ENCODE results near the gene SLC35F6.
"Not testable (repeated sequence)": the region's sequence is repeated elsewhere in the genome, so short reads cannot be mapped to it uniquely, and the experiment has no call there.

The SLC35F6 gene

DNA sequence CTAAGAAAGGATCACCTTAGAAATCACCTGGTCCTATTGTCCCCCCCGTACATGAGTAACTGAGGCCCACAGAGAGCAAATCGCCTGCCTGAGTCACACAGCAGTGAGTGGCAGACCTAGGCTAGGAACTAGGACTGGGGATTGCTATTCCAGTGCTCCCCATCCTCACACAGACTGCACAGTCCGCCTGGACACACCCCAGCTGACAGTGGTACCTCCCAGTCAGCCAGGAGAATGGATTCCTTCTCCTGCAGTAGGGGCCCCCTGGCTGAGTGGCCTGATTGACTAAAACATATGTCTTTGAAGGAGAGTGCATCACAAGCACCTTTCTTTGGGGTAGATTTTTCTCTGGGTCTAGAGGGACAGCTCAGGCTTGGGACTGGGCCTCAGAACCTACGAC is 32.4 kb upstream of the SLC35F6 start:
- DNase-seq: peak; percentile 21

DNA sequence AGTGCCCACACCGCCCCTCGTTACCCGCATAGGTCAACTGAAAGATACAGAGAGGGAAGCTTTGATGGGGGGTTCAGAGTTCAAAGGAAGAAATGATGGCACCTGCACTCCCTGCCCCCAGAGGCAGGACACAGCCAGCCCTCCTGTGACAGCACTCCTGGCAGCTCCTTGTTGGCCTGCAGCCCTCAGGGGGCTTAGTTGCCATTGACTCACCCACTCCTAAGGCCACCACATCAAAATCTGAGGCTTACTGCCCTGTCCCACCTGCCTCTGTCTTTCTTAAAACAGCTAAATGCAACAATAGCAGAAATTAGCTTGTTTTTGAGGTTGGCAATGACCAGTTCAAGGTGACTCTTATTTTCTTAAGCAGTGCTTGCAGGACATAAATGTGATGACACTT is 31.6 kb upstream of the SLC35F6 start:
- DNase-seq: peak; percentile 7

DNA sequence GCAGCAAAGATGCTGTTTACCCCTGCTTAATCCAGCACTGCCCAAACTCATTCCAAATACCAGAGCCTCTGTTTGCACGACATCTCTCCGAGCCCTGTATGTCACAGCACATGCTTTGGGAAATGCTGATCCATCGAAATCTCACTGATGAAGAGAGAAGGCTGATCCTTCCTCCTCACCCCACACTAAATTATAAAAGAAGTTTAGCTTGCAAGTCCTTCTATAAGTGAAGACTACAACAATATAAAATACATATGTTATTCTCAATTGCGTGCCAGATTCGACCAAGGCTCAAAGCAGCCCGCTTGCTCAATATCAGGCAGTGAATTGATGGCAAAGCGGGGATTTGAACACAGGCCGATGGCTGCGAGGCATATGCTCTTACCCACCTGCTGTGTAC is 30.7 kb upstream of the SLC35F6 start:
- peak; percentile 7 for DNase-seq

- no peak for DNase-seq
These were observed 29.0 kb upstream of the SLC35F6 start for GRCh38 chr2:26735097-26735496.

- DNase-seq: no peak
These were observed 28.0 kb upstream of the SLC35F6 start for GRCh38 chr2:26735883-26736588.

DNA sequence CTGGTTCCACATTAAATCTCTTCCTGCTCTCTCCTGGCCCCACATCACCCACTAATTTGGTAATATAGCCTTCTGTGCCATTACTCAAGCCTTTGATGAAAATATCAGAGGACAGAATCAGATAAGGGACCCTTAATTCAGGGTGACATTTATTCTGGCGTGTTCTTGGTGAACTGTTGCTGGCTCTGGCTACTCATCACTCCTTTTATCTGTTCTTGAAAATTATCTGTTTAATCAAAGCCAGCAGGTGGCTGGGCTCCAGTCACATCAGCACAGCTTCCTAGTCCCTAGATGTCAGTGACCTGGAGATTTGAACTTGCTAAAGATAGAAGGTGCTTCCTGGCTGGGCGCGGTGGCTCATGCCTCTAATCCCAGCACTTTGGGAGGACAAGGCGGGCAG is 26.9 kb upstream of the SLC35F6 start:
- DNase-seq: no peak

DNA sequence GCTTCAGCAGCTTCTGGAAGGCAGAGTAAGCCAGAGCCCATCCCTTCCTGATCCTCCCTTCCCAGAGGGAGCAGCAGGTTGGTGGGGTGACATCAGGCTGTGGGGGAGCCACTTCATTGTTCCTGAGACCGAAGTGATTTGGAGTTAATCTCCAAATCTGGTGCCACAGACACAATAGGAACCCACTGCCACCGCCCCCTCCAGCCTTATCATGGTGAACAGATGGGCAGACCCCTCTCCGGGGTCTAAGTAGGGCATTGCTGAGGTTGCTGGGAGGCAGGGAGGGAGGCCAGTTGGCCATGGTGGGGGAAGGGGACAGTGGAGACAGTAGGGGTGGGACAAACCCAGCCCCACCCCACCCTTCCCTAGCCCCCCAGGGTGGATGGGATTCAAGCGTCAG is 25.6 kb upstream of the SLC35F6 start:
- DNase-seq: no peak

DNA sequence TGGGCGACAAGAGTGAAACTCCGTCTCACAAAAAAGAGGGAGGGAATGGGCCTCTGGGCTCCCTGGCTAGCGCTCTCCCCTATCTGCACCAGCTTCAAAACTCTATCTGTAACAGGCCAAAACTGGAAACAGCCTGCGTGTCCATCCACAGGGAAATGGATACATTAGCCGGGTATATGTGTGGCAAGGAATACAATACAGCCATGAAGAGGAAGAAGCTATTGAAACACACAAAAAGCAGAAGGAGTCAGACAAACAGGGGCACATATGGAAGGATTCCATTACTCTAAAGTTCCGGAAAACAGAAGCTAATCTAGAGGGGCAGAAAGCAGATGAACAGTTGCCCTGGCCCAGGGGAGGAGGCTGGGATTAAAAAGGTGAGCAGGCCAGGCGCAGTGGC is 24.6 kb upstream of the SLC35F6 start:
- DNase-seq: no peak

GRCh38 chr2:26740346-26740745 is 23.7 kb upstream of the SLC35F6 start:
- DNase-seq: no peak

DNA sequence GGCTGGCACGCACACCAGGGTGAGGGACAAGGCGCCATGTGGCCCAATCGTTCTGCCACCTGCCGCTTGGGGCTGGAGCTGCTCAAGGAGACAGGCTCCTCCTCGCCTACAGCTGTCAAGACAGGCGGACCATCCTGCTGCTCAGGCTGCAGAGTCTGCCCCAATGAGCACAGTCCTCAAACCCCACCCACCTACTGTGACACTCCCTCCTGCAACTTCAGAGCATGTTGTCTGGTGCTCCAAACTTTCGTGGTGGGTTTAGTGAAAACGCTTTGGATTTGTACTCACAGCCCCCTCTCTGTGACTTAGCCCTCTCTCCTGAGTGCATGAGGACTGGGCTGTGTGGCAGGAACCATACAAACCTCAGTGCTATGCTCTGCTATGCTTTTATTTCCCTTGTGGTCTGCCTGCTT is 23.2 kb upstream of the SLC35F6 start:
- DNase-seq: no peak

DNA sequence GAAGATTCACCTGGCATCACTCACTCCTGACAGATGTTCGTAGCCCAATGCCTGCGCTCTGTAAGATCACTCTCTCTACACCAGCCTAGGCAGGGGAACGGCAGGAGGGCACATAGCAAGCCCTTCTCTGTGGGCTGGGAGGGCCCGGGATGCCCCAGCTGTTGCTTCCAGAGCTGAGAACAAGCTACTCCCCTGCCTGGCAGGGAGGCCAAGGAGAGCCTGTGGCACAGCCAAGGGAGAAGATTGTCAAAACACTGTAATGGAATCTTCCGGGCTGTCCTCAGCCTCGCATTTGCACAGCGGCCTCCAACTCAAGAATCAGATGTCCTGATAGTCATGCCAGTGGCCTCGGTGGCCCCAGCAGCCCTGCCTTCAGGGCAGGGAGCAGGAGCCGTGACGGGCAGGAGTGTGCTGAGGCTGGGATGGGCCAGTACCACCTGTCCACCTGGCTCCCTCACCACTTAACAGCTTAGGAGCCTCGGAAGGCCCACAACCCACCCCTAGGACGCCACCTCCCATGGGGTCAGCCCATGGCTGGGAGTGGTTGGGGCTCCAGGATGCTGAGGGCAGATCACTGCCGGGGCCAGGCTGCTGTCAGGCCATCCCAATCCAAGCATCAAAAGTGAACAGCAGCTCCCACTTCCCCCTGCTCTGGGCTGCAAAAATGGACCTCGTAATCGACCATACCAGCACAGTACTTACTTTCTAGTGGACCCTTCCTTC is 21.9 kb upstream of the SLC35F6 start:
- DNase-seq: no peak

GRCh38 chr2:26743852-26744251 is 20.2 kb upstream of the SLC35F6 start:
- no peak for DNase-seq

DNA sequence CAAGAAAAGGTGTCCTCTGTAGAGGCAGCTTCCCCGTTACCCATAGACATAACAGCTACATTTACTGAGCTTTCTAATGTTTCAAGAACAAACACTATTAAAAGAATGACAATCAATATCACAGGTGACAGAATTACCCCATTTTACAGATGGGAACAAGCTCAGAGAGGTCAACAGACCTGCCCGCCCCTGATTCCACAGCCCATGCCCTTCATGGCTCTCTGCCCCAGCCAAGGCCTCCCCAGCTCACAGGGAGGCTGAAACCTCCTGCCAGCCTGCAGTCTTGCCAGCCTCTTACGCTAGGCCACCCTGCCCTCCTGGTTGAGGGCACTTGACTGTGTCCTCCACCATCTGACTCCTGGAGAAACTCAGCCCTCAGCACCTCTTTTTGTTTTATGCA is 19.1 kb upstream of the SLC35F6 start:
- no peak for DNase-seq

- peak; percentile 47 for DNase-seq
These were observed 18.3 kb upstream of the SLC35F6 start for GRCh38 chr2:26745609-26746327.

- DNase-seq: no peak
These were observed 17.1 kb upstream of the SLC35F6 start for GRCh38 chr2:26746934-26747333.

GRCh38 chr2:26749787-26750420 is 14.2 kb upstream of the SLC35F6 start:
- not testable (repeated sequence) for DNase-seq

GRCh38 chr2:26750467-26750866 is 13.6 kb upstream of the SLC35F6 start:
- not testable (repeated sequence) for DNase-seq

DNA sequence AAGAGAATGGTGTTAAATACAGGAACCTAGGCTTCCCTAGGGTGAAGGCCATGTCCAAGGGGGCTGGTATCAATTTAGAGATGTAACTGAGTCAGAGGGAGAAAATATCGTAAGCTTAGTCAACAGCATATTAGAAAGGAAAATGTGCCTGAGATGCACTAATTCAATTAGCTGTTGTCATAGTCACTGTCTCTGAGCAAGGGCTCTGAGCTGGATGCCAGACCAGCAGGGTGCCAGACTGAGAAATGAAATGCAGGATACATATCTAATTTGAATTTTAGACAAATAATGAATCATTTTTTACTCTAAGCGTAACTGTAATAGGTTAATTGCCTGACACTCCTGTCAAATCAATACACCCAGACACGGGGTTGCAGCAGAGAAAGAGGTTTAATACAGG is 11.4 kb upstream of the SLC35F6 start:
- no peak for DNase-seq

GRCh38 chr2:26754539-26754938 is 9.5 kb upstream of the SLC35F6 start:
- no peak for DNase-seq

DNA sequence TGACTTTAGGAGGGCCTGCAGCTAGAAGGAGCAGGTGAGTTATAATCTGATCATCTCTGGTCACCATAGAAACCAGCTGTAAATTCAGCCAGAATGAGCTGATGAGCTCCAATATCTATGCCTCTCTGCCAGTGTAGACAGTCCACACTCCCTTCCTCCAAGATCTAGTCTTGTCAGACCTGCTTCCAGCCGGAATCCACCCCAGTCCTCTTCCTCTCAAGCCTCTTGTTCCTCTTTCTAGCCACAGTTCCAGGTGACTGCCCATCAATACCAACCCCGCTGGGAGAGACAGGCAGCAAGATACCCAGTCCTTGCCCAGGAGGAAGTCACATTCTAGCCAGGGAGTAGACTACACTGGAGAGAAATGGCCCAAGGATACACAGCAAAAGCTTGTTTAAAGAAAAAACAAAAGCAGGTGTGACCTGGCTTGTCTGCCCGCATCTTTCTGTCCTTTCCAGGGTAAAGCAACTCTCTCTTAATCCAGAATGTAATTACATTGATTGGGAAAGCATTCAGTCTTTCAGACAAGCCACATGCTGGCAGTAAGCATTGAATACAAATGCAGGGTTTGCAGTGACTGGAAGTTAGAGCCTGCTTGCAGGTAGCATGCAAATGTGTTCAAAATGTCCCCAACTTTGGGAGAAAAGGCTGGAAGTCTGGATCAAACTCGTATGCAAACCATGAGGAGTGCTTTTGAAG is 9.0 kb upstream of the SLC35F6 start:
- no peak for DNase-seq

DNA sequence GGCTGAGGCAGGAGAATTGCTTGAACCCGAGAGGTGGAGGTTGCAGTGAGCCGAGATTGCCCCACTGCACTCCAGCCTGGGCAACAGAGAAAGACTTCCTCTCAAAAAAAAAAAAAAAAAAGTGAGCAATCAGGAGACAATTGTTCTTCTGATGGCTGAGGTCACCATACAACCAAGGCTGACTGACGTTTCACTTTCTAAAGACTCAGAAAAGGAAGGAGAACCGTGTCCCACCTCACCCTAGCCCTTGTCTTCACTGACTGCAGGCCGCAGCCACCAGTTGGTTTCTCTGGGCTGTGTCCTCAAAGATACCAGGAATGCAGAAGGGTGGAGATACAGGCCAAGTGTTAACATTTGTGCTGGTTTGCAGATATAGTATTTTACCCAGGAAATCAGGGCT is 7.7 kb upstream of the SLC35F6 start:
- DNase-seq: no peak

GRCh38 chr2:26757873-26758789 is 6.0 kb upstream of the SLC35F6 start:
- no peak for DNase-seq

Measured in 8988T (cell line).